Airway epithelial cell (primary cell): Measurements from ENCODE around the gene ZNF580. TPM values are rescaled to one million over a fixed set of nuclear protein-coding genes. Genes with fewer than 3 reads are reported as not detected.

Experiments
- total RNA-seq: library from RNA; depleted of rRNA; stranded (reverse); fragments of >200 nt; gene quantifications from 2 replicates; pipeline ENCODE4 v1.2.3, GENCODE V29; 2015

The ZNF580 gene, protein sequence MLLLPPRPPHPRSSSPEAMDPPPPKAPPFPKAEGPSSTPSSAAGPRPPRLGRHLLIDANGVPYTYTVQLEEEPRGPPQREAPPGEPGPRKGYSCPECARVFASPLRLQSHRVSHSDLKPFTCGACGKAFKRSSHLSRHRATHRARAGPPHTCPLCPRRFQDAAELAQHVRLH
- total RNA-seq: 10.5 and 29.2 TPM in 2 replicates

DNA sequence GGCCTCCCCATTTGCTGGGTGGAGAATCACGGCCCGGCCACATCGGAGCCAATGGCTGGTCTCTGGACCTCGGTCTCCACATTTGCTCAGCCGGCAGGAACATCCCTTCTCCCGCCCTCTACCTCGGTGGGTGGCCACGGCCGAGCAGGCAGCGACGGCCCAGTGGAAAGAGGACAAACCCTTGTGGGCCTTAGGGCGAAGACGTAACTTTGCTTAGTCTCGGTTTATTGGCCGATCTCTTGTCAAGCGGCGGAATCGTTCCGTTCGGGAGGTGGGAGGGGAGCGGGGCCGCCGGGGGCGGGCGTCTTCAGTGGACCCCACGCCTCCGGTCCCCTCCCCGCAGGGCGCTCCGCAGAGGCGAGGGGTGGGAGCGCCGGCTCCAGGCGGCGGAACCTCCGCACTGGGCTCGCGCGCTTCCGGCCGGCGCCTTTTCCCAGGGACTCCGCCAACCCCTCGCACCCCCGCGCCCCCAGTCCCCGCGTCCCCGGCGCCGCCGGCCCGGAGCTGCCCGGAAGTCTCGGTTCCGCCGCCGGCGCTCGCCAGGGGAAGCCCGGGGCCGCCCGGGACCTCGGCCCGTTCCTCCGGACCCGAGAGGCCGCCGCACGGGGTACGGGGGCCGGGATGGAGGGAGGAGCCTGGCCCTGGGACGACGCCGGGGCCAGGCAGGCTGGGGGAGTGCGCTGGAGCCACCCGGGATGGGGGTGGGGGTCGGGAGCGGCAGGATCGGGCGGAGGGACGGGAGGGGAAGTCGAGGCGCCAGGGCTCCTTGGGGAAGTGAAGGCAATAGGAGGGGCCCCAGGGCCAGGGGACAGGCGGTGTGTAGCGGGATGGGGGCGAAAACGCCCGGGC, at the start of gene ZNF580:
Gene ZNF580 (plus strand): TSS at position 426 of the 849 bp plus-strand sequence. CDS start 1,507 bp downstream, outside the sequence.

DNA sequence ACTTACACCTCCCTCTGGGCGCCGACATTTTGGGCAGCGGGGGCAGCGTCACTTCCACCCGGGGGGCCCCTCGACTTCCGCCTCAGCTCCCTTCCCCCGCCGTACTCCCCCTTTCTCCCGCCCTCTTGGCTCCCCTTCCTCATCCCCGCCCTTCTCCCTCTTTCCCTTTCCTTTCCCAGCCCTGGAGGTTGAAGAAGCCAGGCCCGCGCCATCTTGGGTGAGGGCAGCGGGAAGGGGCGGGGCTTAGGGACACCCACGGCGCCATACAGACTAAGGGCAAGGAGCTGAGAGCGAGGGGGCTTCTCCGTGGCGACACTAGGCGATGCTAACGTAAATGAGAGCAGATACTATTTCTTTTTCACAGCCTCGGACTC, 41.3 kb upstream of the ZNF580 start, which contains the start of gene FIZ1:
Gene FIZ1 (minus strand): TSS at position 50 of the 374 bp plus-strand sequence. CDS start 1,652 bp downstream, outside the sequence.

GRCh38 chr19:55599842-55600661, 40.8 kb upstream of the ZNF580 start, which contains the start of gene ZNF524:
Gene ZNF524 (plus strand): TSS chr19:55600288. CDS start chr19:55602113, 1,825 bp downstream.

GRCh38 chr19:55605637-55606470, 34.9 kb upstream of the ZNF580 start, which contains the start of gene ZNF865:
Gene ZNF865 (plus strand): TSS chr19:55605647. CDS start chr19:55613619, 7,972 bp downstream.

DNA sequence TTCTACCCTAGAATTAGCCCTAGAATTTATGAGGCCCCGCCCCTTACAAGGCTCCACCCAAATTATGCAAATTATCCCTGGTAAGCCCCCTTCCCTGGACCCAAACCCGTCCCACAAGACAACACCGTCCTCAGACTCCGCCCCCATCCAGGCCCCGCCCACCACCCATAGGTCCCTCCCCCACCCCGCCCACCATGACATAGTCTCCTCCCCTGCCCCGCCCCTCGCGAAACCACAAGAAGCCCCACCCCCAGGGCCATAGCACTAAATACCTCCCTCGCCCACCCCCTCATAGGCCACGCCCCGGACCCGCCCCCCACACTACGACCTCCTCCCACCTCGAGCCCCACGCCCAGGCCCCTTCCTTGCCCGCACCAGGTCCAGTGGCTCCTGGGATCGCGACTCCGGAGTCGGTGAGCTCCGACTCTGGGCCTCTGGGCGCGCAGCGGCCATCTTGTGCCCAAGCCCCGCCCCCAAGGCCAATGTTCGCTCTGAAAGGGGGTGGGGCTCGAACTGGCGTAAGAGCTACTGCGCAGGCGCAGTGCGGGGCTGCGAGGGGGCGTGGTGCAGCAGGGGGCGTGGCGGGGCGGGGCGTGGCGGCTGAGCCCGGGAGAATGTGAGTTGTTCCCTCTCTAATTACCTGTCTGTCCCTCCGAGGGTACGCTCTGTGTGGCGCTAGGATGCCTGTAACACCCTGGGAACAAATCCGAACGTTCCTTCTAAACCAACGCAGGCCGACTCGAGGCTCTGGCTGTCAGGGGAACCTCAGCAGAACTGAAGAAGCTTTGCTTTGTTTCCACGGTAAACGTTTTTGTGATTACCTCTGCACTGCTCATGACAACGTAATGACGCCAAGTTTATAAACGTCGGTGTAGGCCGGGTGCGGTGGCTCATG, 16.4 kb upstream of the ZNF580 start, which contains the start of gene ZNF784:
Gene ZNF784 (minus strand): TSS at position 458 of the 895 bp plus-strand sequence. CDS start 5 bp downstream, at position 453.

GRCh38 chr19:55643003-55643886, 2.4 kb downstream of the ZNF580 start, which contains the start of gene ZNF581:
Gene ZNF581 (plus strand): TSS chr19:55643649. CDS start chr19:55644572, 923 bp downstream.

GRCh38 chr19:55647732-55648584, 7.2 kb downstream of the ZNF580 start, which contains the start of gene CCDC106:
Gene CCDC106 (plus strand): TSS chr19:55648212. CDS start chr19:55649047, 835 bp downstream.

GRCh38 chr19:55654868-55655647, 14.3 kb downstream of the ZNF580 start, which contains the start of gene U2AF2:
Gene U2AF2 (plus strand): TSS chr19:55655035. CDS start chr19:55655105, 70 bp downstream.

GRCh38 chr19:55674841-55675660, 34.2 kb downstream of the ZNF580 start, which contains the start of gene EPN1:
Gene EPN1 (plus strand): TSS chr19:55675226. CDS start chr19:55678628, 3,402 bp downstream.

Other genes with a start within 250 kb of the ZNF580 start
- 144 and 190 TPM in 2 replicates for gene UBE2S, start 233.2 kb upstream of the ZNF580 start, total RNA-seq
- not detected in 2 replicates for gene SHISA7, start 197.7 kb upstream of the ZNF580 start, total RNA-seq
- 70.7 and 87.7 TPM in 2 replicates for gene ISOC2, start 179.4 kb upstream of the ZNF580 start, total RNA-seq
- gene C19orf85, start 176.3 kb upstream of the ZNF580 start, total RNA-seq: not detected in 2 replicates
- gene ZNF628, start 164.4 kb upstream of the ZNF580 start, total RNA-seq: 3.7 and 10.4 TPM in 2 replicates
- 16.7 and 39.8 TPM in 2 replicates for gene NAT14, start 155.8 kb upstream of the ZNF580 start, total RNA-seq
- 0.09 TPM in 1 of 2 replicates, not detected in the other for gene SSC5D, start 152.6 kb upstream of the ZNF580 start, total RNA-seq
- not detected in 2 replicates for gene SBK2, start 103.9 kb upstream of the ZNF580 start, total RNA-seq
- not detected in 2 replicates for gene SBK3, start 95.5 kb upstream of the ZNF580 start, total RNA-seq
- 7.2 and 7.6 TPM in 2 replicates for gene ZNF579, start 60.2 kb upstream of the ZNF580 start, total RNA-seq
- gene FIZ1, start 41.5 kb upstream of the ZNF580 start, total RNA-seq: 3.1 and 3.7 TPM in 2 replicates
- gene ZNF524, start 40.7 kb upstream of the ZNF580 start, total RNA-seq: 27.2 and 31.9 TPM in 2 replicates
- 4.4 and 5.8 TPM in 2 replicates for gene ZNF865, start 35.4 kb upstream of the ZNF580 start, total RNA-seq
- 4.1 and 6.1 TPM in 2 replicates for gene ZNF784, start 16.4 kb upstream of the ZNF580 start, total RNA-seq
- gene ZNF581, start 2.6 kb downstream of the ZNF580 start, total RNA-seq: 30.8 and 37.0 TPM in 2 replicates
- 14.0 and 18.0 TPM in 2 replicates for gene CCDC106, start 7.2 kb downstream of the ZNF580 start, total RNA-seq
- gene U2AF2, start 14.0 kb downstream of the ZNF580 start, total RNA-seq: 174 and 255 TPM in 2 replicates
- 137 and 177 TPM in 2 replicates for gene EPN1, start 34.2 kb downstream of the ZNF580 start, total RNA-seq
- gene NLRP9, start 97.4 kb downstream of the ZNF580 start, total RNA-seq: not detected in 2 replicates
- not detected in 2 replicates for gene RFPL4A, start 118.1 kb downstream of the ZNF580 start, total RNA-seq
- gene RFPL4AL1, start 128.1 kb downstream of the ZNF580 start, total RNA-seq: not detected in 2 replicates
- gene NLRP11, start 191.0 kb downstream of the ZNF580 start, total RNA-seq: not detected in 2 replicates
- gene NLRP4, start 195.5 kb downstream of the ZNF580 start, total RNA-seq: not detected in 2 replicates